GM18499 (cell line): Measurements from ENCODE around the gene APBB1.
A peak's percentile ranks its signal among the peaks of the same experiment; 100 is the strongest.

Experiments used
- ATAC-seq: cut with Tn5 transposase; IDR thresholded peaks from one replicate; pipeline ENCODE4 v1.9.1; 2021; ENCODE audit warnings: moderate number of reproducible peaks; ENCODE audit not compliant: insufficient read depth, unreplicated experiment

The APBB1 gene

DNA sequence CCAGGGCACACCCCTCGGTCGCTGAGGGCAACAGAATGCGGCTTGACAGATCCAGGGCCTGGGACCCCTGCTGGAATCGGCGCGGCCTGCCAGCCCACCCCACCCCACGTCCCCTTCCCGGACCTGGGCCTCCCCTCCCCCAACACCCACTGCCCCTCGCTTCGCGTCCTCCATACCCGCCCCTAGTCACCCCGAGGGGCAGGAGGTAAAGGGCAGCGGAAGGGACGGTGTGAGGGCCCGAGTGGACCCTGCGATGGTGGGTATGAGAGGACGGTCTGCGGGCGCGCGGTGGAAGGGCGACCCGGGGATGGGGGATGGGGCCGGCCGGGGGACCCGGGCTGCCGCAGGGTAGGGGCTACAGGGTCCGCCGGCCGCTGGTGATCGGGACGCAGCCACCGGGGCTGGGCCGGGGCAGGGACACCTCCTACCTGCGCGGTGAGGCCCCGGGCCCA lies 311 bp downstream of the APBB1 start:
- ATAC-seq: no peak

GRCh38 chr11:6417907-6418556 lies 862 bp downstream of the APBB1 start:
- ATAC-seq: no peak

DNA sequence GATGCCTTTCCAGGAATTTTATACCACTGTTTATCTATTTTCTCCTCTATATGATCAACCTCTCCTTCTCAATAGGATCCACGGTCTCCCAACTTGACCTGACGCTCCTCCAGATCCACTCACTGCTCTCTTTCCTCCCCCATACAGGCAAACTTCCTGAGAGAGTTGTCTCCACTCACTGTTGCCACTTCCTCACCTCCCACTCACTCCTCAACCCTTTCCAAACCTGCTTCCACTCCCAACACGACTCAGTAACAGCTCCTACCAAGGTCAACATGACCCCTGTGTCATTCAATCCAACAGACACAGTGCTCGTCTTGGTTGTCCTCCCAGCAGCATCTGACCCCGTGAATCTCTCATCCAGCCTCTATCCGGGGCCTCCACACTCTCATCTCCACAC lies 3.1 kb downstream of the APBB1 start:
- ATAC-seq: no peak

GRCh38 chr11:6414874-6415328 lies 4.0 kb downstream of the APBB1 start:
- no peak for ATAC-seq

- no peak for ATAC-seq
Measured at GRCh38 chr11:6413791-6414201, 5.1 kb downstream of the APBB1 start.

- no peak for ATAC-seq
Measured at GRCh38 chr11:6411594-6412031, 7.3 kb downstream of the APBB1 start.

DNA sequence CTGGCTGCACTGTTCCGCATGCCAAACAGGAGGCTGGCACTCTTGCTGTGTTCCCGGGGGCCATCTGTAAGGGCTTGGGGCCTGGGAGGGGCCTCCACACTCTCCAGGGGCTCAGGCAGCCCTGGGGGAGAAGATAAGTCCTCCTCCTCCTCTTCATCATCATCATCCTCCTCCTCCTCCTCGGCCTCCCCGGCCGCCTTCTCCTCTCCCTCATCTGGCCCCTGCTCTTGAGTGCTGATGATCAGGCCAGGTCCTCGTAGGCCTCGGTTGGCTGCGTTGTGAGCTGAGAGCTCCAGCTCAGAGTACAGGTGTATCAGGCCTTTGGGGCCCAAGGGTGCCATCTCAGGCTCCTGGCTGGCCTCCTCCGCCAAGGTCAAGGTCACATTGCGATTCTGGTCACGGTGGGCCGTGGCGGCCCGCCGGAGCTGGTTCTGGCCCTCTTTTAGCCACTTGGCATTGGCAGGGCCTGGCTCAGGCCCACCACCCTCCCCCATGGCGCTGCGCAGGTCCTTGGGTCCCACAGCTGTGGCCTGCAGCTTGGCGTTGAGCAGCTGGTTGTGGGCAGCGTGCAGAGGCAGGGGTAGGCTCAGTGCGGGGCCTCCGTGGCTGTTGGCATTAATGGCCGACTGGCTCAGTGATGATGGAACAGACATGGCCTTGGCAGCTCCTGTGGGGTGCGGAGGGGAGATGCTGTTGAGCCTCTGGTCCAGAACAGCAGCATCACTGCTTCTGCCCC lies 8.0 kb downstream of the APBB1 start:
- no peak for ATAC-seq

GRCh38 chr11:6406370-6406769 lies 12.5 kb downstream of the APBB1 start:
- no peak for ATAC-seq

GRCh38 chr11:6405846-6406245 lies 13.0 kb downstream of the APBB1 start:
- ATAC-seq: no peak

DNA sequence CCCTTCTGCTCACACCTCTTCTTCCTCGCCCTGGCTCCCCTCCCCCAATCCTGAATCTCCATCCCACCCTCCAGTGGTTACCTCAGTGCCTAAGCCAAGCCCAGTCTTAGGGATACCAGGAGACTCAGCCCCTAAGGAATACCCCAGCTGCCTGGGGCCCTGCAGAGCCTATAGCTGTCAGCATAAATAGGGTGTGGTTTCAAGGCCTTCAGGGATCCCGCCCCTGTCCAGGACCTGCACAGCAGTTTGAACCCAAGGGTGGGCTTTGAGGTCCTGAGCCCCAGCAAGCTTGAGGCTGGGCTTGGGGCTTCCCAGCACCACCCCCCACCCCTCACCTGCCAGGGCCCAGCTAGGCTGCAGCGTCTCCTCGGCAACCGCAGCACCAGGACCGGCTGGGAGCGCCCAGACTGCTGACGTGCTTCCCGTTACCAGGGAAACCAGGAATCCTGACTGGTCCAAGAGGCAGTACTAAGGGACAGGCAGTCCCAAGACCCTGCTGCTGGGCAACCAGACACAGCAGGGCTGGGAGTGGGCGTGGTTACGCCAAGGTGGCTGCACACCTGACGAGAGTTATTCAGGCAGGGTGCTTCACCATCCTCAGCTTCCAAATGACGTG lies 13.7 kb downstream of the APBB1 start:
- no peak for ATAC-seq

GRCh38 chr11:6404342-6405051 lies 14.4 kb downstream of the APBB1 start:
- no peak for ATAC-seq

DNA sequence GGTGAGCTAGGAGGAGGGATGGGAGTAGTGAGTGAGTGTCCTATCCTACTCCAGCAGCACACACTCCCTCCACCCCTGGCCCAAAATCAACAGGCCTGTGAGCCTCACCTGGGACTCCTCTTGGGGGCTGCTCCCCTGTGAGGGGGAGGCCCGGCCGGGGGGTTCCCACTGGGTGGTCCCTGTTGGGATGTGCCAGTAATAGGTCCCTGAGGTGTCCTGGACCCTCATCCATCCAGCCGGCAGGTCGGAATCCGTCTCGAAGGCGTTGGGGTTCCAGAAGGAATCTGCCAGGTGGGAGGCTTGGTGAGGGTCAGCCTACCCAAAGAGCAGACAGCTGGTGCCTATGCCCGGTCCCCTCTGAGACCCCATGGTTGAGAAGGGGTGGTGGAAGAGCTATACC lies 15.4 kb downstream of the APBB1 start:
- ATAC-seq: no peak

GRCh38 chr11:6402561-6402981 lies 16.3 kb downstream of the APBB1 start:
- peak; percentile 92 for ATAC-seq

GRCh38 chr11:6402061-6402470 lies 16.8 kb downstream of the APBB1 start:
- ATAC-seq: no peak

DNA sequence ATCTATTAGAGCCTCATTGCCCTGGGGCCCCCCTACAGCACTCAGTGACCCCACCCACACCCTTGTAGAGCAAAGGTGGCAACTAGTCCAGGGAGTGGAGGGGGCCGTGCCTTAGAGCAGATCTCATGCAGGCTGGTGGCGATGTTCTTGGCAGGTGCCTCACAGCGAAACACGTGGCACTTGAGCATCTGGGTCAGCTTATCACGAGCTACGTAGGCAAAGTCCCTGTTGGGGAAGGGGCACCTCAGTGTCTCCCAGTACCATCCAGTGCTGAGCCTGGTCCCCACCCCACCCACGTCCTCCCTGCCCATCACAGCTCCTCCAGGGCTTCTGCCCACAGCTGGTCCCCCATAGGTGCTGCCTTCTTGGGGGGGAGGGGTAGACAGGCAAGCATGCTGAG lies 17.4 kb downstream of the APBB1 start:
- no peak for ATAC-seq

DNA sequence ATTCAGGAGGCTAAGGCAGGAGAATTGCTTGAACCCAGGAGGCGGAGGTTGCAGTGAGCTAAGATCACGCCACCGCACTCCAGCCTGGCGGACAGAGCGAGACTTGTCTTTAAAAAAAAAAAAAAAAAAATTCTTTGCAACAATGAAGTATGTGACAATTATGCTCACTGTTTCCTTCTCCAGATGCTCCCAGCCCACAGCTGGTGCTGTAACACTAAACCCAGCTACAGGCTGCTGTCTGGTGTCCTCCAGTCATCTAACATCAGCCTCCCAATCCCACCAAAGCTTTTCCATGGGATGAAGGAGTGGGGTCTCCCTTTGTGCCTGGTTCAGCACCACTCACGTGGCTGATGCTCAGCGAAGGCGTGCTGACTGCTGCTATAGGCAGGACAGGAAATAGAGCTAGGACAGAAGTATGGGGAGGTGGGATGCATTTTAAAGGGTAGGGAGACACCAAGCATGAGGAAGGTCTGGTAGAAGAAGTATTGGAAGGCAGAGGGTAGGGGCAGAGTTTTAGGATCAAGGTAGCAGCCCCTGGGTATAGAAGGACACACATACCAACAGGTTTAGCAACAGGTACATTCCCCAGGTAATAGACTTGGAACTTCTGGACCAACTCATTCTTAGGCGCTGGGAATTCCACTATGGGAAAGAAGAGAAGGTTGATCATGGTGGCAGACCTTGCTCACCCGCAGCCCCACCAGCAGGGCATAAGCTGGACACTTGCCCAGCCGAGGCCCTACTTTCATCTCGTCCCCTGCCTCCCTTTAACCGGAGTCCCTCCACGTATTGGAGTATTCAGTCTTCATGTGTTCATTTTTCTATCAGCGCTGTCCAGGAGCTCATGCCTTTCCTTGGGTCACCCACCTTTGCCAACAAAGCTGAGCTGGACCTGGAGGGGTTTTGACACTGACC lies 18.2 kb downstream of the APBB1 start:
- ATAC-seq: no peak

DNA sequence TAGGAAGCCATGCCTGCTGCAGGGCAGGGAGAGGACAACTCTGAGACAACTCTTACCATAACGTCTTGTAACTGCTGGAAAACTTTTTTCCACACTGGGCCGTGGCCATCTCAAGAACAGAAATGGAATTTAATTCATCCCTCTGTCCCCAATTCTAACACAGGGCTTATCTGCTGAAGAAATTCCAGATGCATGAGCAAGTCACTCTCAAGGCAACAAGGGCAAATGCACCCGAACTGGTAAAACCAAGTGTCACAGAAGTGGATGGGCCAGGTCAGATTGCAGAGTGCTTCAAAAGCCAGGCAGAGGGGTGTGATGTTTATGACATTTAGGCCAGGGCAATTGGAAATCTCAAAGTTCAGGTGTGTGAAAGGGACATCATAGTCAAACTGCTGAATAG lies 21.3 kb downstream of the APBB1 start:
- ATAC-seq: no peak

- ATAC-seq: no peak
Measured at GRCh38 chr11:6397156-6397555, 21.7 kb downstream of the APBB1 start.

DNA sequence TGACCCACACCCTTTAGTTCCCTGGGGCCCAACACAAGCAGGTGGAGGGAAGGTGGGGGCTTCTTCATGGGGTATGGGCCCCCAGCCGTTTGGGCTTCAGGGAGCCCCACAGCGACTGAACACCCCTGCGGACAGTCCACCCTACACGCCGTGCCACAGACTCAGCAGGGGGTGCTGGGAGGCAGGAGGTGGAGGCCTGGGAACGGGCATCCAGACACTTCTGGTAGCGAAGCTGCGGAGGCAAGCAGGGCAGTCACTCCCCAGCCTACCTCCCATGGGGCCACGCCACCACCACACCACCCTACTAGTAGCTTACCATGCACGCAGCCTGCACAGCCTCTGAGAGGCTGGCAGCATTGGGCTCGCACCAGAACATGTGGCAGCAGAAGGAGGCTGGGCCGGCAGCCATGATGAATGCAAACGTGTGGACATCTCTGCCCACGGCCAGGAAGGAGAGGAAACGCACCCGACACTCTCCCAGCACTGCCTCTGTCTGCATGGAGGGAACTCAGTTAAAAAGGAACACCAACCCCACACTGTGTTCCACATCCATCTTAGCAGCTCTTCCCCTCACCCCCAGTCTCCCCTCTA lies 23.3 kb downstream of the APBB1 start:
- ATAC-seq: no peak
